ENCODE data around the gene FN3K.

FN3K gene

GRCh38 chr17:82734987-82735866 is at the start of gene FN3K:
TSS of gene FN3K (plus strand) at chr17:82735615. CDS start at chr17:82735637, 22 bp downstream.
- no peak for TF ChIP-seq ISL1 (CRISPR knock-in tag; IDR thresholded peaks at IDR 0.05)
- TF ChIP-seq BACH2 (CRISPR knock-in tag; IDR thresholded peaks at IDR 0.05; ENCODE audit: borderline replicate concordance), result no peak
- TF ChIP-seq TOX (CRISPR knock-in tag; IDR thresholded peaks at IDR 0.05; ENCODE audit: borderline replicate concordance), result peak; percentile 63; the same call in 1 of the 2 replicates
- peak; percentile 84 for TF ChIP-seq ZFP3 (CRISPR knock-in tag; IDR thresholded peaks at IDR 0.05)
- TF ChIP-seq ZNF8 (CRISPR knock-in tag; IDR thresholded peaks at IDR 0.05), result no peak
- 0 out of 2 replicates have a peak, but pooled peaks have one; percentile 58 for TF ChIP-seq ZC3H10 (CRISPR knock-in tag; IDR thresholded peaks at IDR 0.05)
- no peak for TF ChIP-seq ZNF70 (CRISPR knock-in tag; IDR thresholded peaks at IDR 0.05)
- TF ChIP-seq SNAI2 (CRISPR knock-in tag; IDR thresholded peaks at IDR 0.05), result peak; percentile 53; the same call in 1 of the 2 replicates
- no peak for TF ChIP-seq OSR1 (CRISPR knock-in tag; IDR thresholded peaks at IDR 0.05)
- TF ChIP-seq ESRRG (CRISPR knock-in tag; IDR thresholded peaks at IDR 0.05), result no peak
- no peak for TF ChIP-seq GLIS3 (CRISPR knock-in tag; IDR thresholded peaks at IDR 0.05)
- no peak for TF ChIP-seq POU6F1 (CRISPR knock-in tag; IDR thresholded peaks at IDR 0.05; ENCODE audit: borderline replicate concordance, low read depth)
- no peak for TF ChIP-seq ZNF565 (CRISPR knock-in tag; conservative IDR thresholded peaks at IDR 0.05; ENCODE audit: low read depth)
- TF ChIP-seq RARB (CRISPR knock-in tag; IDR thresholded peaks at IDR 0.05), result no peak
- 0 out of 2 replicates have a peak, but pooled peaks have one; percentile 26 for TF ChIP-seq TCF4 (CRISPR knock-in tag; IDR thresholded peaks at IDR 0.05; ENCODE audit: borderline replicate concordance)
- peak; percentile 71 for TF ChIP-seq TSHZ2 (CRISPR knock-in tag; IDR thresholded peaks at IDR 0.05)
- TF ChIP-seq PATZ1 (CRISPR knock-in tag; IDR thresholded peaks at IDR 0.05; ENCODE audit: borderline replicate concordance), result no peak
- peak; percentile 70; the same call in 1 of the 2 replicates for TF ChIP-seq CSDC2 (CRISPR knock-in tag; IDR thresholded peaks at IDR 0.05)
- no peak for TF ChIP-seq ZFP30 (CRISPR knock-in tag; IDR thresholded peaks at IDR 0.05)
- no peak for TF ChIP-seq ARNTL (CRISPR knock-in tag; IDR thresholded peaks at IDR 0.05; ENCODE audit: borderline replicate concordance, low read depth)
- no peak for TF ChIP-seq PPARA (CRISPR knock-in tag; IDR thresholded peaks at IDR 0.05; ENCODE audit: borderline replicate concordance)
- no peak for TF ChIP-seq CSRNP3 (CRISPR knock-in tag; IDR thresholded peaks at IDR 0.05)
- no peak for TF ChIP-seq CREB5 (CRISPR knock-in tag; IDR thresholded peaks at IDR 0.05; ENCODE audit: low read depth)
- peak; percentile 74 for ATAC-seq

Data from SK-N-SH treated with all-trans-retinoic acid at 6 μM for 48 hours (cell line).